Spleen (tissue), 7 donors: ENCODE data around the gene PLCB4.

Experiments used
- CTCF ChIP-seq, 11 experiments: fragments of 200-600 bp in 7 of 11; fragments of 450-650 bp in 4 of 11; sonication (generic) in 4 of 11; IDR thresholded peaks in 8 of 11; conservative IDR thresholded peaks in 3 of 11; 1 replicate in 7 of 11; 2 replicates in 4 of 11; pipeline versions ENCODE4 v1.4.0 to v1.8.0; 2016 to 2021; ENCODE audit warnings: antibody characterized with exemption in 11 of 11, inconsistent platforms in 4 of 11, mild to moderate bottlenecking in 1 of 11
- POLR2AphosphoS5 ChIP-seq, 3 donors: sonication (generic); formaldehyde crosslinking; IDR thresholded peaks; one replicate each; pipeline ENCODE4 v1.5.1; 2017; ENCODE audit warnings: antibody characterized with exemption in 3 of 3
- donor health status: DM: no; HTN: no; CAD: no; lungs with moderate emphysema.
- donor health status: DM: no; HTN: no; CAD: no.
- donor health status: DM: no; HTN: no; CAD: no.

GRCh38 chr20:9092113-9092512 lies 23.2 kb downstream of the PLCB4 start:
- TF ChIP-seq POLR2AphosphoS5 (IDR thresholded peaks at IDR 0.05): no peak
- no peak for TF ChIP-seq CTCF (IDR thresholded peaks at IDR 0.05 in 8 of 11, conservative IDR thresholded peaks at IDR 0.05 in 3 of 11)
